DMS79 treated with DMSO at 0.1 percent for 48 hours (cell line): ENCODE data around the gene ZNF865.

Source experiments
- DNase-seq: peaks from one replicate; lab custom pipeline; 2025; lab: John Stamatoyannopoulos, UW

ZNF865 gene

GRCh38 chr19:55644842-55645511 is 39.5 kb downstream of the ZNF865 start:
- peak; percentile 29 for DNase-seq

- no peak for DNase-seq
Measured at GRCh38 chr19:55645512-55645881, 40.0 kb downstream of the ZNF865 start.

GRCh38 chr19:55646889-55647731 is 41.7 kb downstream of the ZNF865 start:
- DNase-seq, result peak; percentile 47

- DNase-seq, result peak; percentile 74
Measured at GRCh38 chr19:55647732-55648584, 42.5 kb downstream of the ZNF865 start, which contains the start of gene CCDC106. TSS of gene CCDC106 (plus strand) at chr19:55648212. CDS start at chr19:55649047, 835 bp downstream.

- no peak for DNase-seq
Measured at GRCh38 chr19:55648585-55649267, 43.3 kb downstream of the ZNF865 start.

GRCh38 chr19:55649268-55650125 is 44.0 kb downstream of the ZNF865 start:
- no peak for DNase-seq

- no peak for DNase-seq
Measured at GRCh38 chr19:55650126-55650557, 44.7 kb downstream of the ZNF865 start.

GRCh38 chr19:55650602-55651230 is 45.3 kb downstream of the ZNF865 start:
- DNase-seq, result no peak

- no peak for DNase-seq
Measured at GRCh38 chr19:55651236-55651635, 45.8 kb downstream of the ZNF865 start.

- no peak for DNase-seq
Measured at GRCh38 chr19:55652311-55653128, 47.1 kb downstream of the ZNF865 start.

- DNase-seq, result peak; percentile 96
Measured at GRCh38 chr19:55653651-55654322, 48.3 kb downstream of the ZNF865 start.

GRCh38 chr19:55654323-55654867 is 48.9 kb downstream of the ZNF865 start:
- peak; percentile 96 for DNase-seq

- DNase-seq, result peak; percentile 91
Measured at GRCh38 chr19:55654868-55655647, 49.6 kb downstream of the ZNF865 start, which contains the start of gene U2AF2. TSS of gene U2AF2 (plus strand) at chr19:55655035. CDS start at chr19:55655105, 70 bp downstream.

- no peak for DNase-seq
Measured at GRCh38 chr19:55655648-55656040, 50.2 kb downstream of the ZNF865 start.

GRCh38 chr19:55656552-55656951 is 51.1 kb downstream of the ZNF865 start:
- DNase-seq, result no peak

- DNase-seq, result no peak
Measured at GRCh38 chr19:55656988-55657747, 51.7 kb downstream of the ZNF865 start.
